ENCODE data around the gene ALX4. TPM values are rescaled to one million over a fixed set of nuclear protein-coding genes. Genes with fewer than 3 reads are reported as not detected.

ALX4 gene
- total and polyA plus RNA-seq, 3 donors from 2014 or later: 0.56 to 1.0 (median 0.58) TPM

GRCh38 chr11:44315947-44316658 is 6.2 kb upstream of the ALX4 start:
- Histone ChIP-seq H3K36me3 (ENCODE audit: low read depth, missing control alignments) (no peaks in the 10 kb centered on the region), H3K27me3 (no peaks in the 10 kb centered on the region), H3K9me3 (no peaks in the 10 kb centered on the region), H3K27ac (no peak overlapping the region), H3K4me3 (peak overlapping the region; percentile 21 to 29), H3K4me1 (peaks cover 9% of the 10 kb centered on the region)
- no peak for TF ChIP-seq CTCF (IDR thresholded peaks at IDR 0.05)
- TF ChIP-seq POLR2A (IDR thresholded peaks at IDR 0.05): no peak
- no peak for DNase-seq
- WGBS, 2 donors: 4 to 5% methylated on average over 13 to 38 of the region's 63 CpGs
- intact Hi-C loops (cut with DNase I; ENCODE audit: low total_unique reads): loop anchor here (10.0 kb wide), 1 partner anchor 59 kb away; no protein-coding TSS in a partner anchor

GRCh38 chr11:44314733-44315132 is 4.8 kb upstream of the ALX4 start:
- H3K27me3 ChIP-seq: no peaks in the 10 kb centered on the region
- H3K36me3 ChIP-seq (ENCODE audit: low read depth, missing control alignments): no peaks in the 10 kb centered on the region
- H3K27ac ChIP-seq: no peak overlapping the region
- no peak for DNase-seq
- 25 to 44% methylated on average over 2 of the region's 2 CpGs for WGBS, 2 donors
- peaks cover 7% of the 10 kb centered on the region for H3K4me1 ChIP-seq
- intact Hi-C loops (cut with DNase I; ENCODE audit: low total_unique reads): loop anchor here (10.0 kb wide), 1 partner anchor 60 kb away; no protein-coding TSS in a partner anchor
- H3K9me3 ChIP-seq: no peaks in the 10 kb centered on the region
- H3K4me3 ChIP-seq: no peak overlapping the region
- no peak for TF ChIP-seq POLR2A (IDR thresholded peaks at IDR 0.05)
- TF ChIP-seq CTCF (IDR thresholded peaks at IDR 0.05): no peak

- no peak for DNase-seq
- Histone ChIP-seq H3K27me3 (no peaks in the 10 kb centered on the region), H3K36me3 (ENCODE audit: low read depth, missing control alignments) (no peaks in the 10 kb centered on the region), H3K27ac (no peak overlapping the region), H3K4me1 (peaks cover 3% of the 10 kb centered on the region), H3K4me3 (no peak overlapping the region), H3K9me3 (no peaks in the 10 kb centered on the region)
- intact Hi-C loops (cut with DNase I; ENCODE audit: low total_unique reads): loop anchor here (10.0 kb wide), 1 partner anchor 61 kb away; no protein-coding TSS in a partner anchor
- WGBS, 2 donors: 50 to 57% methylated on average over 8 to 9 of the region's 9 CpGs
- TF ChIP-seq POLR2A (IDR thresholded peaks at IDR 0.05) (no peak), CTCF (IDR thresholded peaks at IDR 0.05) (no peak)
Observed at GRCh38 chr11:44313761-44314489, 4.0 kb upstream of the ALX4 start.

- Histone ChIP-seq H3K4me1 (peaks cover 3% of the 10 kb centered on the region), H3K36me3 (ENCODE audit: low read depth, missing control alignments) (no peaks in the 10 kb centered on the region), H3K4me3 (no peak overlapping the region), H3K27me3 (no peaks in the 10 kb centered on the region), H3K27ac (no peak overlapping the region), H3K9me3 (no peaks in the 10 kb centered on the region)
- DNase-seq: no peak
- intact Hi-C loops (cut with DNase I; ENCODE audit: low total_unique reads): loop anchor here (10.0 kb wide), 1 partner anchor 62 kb away; no protein-coding TSS in a partner anchor
- TF ChIP-seq CTCF (IDR thresholded peaks at IDR 0.05) (no peak), POLR2A (IDR thresholded peaks at IDR 0.05) (no peak)
- WGBS, 2 donors: 44 to 57% methylated on average over 4 of the region's 4 CpGs
Observed at GRCh38 chr11:44312876-44313275, 2.9 kb upstream of the ALX4 start.

Data from testis (tissue), 3 donors.